ENCODE measurements around the gene NR1D1. TPM values are rescaled to one million over a fixed set of nuclear protein-coding genes. Genes with fewer than 3 reads are reported as not detected.
A peak's percentile ranks its signal among the peaks of the same experiment; 100 is the strongest.

The NR1D1 gene
- polyA plus RNA-seq, 10 donors: 2.0 to 7.7 (median 4.6) TPM

- DNase-seq: no peak
These were observed 23.8 kb downstream of the NR1D1 start for GRCh38 chr17:40076591-40076990.

DNA sequence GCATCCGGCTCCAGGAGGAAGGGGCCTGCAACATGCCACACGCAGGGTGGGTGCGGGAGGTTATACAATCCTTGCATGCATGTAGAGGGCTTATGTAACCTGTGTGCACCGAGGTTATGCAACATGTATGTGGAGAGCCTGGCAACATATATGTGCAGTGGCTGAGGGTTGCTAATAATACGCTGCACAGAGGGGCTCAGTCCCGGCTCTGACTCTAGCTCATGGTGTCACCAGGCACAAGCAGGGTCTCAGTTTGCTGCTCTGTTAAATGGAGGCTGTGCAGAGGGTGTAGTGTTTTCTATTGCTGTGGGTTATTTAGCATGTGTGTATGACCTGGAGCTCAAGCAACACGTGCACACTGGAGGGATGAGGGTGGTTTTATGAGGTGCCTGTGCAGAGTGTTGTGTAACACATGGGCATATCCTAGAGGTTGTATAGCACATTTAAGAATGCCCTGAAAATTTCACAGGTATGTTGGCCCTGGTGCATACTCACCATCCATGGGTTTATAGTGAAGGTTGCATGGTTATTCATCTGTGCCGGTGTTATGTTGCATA is 24.4 kb downstream of the NR1D1 start:
- no peak for DNase-seq

DNA sequence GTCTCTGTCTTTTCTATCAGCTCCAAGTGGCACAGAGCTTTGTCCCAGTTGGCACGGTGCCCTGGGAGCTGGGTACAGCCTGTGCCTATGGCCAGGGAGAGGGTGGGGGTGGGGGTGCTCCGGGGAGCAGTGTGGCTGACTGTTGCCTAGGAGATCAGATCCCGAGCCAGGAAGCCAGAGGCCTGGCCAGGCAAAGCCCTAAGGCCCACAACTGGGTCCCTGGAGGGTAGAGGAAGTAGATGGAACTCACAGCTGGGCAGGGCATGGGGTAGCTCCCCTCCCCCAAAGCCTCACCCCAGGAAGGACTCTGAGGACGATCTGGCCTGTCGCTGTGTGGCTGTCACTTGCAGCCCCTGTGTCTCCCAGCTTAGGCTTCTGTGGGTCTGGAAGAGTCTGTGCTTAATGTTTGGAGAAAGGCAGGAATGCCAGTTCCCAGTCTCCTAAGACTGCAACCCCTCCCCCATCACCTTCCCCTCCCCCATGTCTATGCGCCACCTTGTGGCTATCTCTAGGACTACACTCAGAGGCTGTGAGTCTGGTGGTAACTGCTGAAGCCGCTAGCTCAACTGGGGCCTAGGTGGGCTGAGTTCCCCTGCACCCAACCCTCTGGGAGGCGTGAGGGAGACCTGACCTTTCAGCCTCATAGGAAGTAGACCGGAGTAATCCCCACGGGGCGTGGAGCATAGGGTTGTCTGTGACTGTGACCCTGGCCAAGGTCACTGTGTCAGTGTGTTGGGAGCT is 25.0 kb downstream of the NR1D1 start:
- DNase-seq: peak in 2 of 3 donors; percentile 73 to 76

- no peak for DNase-seq
These were observed 25.6 kb downstream of the NR1D1 start for GRCh38 chr17:40074871-40075200.

DNA sequence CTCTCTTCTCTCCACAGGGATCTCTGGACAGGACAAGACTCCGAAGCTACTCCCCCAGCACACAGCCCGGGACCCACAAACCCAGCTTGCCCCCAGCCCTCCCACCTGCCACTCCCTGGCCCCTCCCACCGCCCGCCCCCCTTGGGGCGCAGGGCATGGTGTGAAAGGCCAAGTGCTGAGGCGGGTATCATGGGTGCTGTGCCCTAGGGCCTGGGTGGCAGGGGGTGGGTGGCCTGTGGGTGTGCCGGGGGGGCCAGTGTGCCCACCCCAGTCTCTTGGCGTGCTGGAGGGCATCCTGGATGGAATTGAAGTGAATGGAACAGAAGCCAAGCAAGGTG is 26.2 kb downstream of the NR1D1 start:
- DNase-seq: no peak

DNA sequence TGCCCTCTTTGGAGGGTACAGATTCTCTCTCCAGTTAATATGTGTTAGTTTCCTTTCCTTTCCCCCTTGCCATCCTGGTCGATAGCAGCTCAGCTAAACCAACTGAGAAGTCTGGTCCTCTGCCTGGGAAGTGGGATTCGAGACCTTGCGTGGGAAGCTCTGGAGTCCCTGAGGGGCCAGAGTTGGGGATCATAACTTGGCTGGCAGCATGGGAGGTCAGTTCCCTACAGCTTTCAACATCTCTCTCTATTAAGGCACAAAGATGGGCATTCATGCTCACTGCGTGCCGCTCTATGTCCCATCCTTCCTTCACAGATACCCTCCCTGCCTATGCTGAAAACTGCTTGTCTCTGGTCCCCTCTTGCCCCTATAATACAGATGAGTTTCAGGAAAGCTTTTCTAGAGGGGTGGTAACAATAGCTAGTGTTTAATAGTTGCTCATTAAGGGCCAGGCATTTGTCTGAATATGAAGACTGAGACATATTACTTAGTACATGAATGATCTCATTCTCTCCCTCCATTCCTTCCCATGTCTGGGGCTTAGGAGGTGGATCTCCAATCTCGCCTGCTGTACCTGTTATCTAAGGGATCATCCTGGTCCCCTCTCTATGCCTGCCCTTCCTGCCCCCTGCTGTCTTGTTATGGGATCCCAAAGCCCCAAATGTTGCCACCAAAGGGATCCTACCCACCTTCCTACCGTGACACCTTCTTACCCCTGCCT is 26.8 kb downstream of the NR1D1 start:
- DNase-seq: no peak

- DNase-seq: peak in 1 of 3 donors; percentile 40
These were observed 27.5 kb downstream of the NR1D1 start for GRCh38 chr17:40072735-40073346.

GRCh38 chr17:40072040-40072734 is 28.2 kb downstream of the NR1D1 start:
- peak; percentile 66 to 79 (median 74) for DNase-seq

DNA sequence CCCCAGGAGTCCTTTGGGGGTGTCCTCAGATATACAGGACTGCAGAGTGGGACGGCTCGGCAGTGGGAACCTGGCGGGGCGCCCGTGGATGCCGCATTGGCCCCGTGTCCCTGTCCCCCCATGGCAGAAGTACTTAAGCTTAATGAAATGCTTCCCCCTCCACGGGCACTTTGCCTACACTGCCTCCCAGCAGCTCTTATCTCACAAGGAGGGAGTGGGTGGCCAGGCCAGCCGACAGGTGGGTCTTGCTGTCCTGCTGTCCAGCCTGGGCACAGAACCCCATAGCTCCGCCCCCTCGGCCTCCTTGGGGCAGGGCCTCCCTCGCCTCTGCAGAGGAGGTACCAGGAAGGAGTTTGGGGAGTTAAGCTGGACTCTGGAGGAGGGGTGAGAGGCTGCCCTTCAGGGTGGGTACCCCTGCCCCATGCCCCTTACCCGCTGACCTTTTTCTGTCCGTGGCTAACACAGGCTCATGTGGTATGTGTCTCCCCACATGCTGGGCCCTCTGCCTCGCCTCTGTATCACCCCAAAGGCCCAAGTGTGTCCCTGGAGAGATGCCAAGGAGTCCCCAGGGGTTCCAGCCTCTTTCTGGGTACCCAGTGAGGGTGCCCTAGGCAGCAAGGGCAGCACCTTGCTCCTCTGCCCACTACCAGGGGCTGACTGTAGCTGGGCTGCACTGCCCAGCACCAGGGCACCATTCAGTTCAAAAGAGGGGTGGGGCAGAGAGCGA is 28.9 kb downstream of the NR1D1 start:
- DNase-seq: peak in 1 of 3 donors; percentile 59

GRCh38 chr17:40070709-40071312 is 29.6 kb downstream of the NR1D1 start:
- peak in 1 of 3 donors; percentile 48 for DNase-seq

DNA sequence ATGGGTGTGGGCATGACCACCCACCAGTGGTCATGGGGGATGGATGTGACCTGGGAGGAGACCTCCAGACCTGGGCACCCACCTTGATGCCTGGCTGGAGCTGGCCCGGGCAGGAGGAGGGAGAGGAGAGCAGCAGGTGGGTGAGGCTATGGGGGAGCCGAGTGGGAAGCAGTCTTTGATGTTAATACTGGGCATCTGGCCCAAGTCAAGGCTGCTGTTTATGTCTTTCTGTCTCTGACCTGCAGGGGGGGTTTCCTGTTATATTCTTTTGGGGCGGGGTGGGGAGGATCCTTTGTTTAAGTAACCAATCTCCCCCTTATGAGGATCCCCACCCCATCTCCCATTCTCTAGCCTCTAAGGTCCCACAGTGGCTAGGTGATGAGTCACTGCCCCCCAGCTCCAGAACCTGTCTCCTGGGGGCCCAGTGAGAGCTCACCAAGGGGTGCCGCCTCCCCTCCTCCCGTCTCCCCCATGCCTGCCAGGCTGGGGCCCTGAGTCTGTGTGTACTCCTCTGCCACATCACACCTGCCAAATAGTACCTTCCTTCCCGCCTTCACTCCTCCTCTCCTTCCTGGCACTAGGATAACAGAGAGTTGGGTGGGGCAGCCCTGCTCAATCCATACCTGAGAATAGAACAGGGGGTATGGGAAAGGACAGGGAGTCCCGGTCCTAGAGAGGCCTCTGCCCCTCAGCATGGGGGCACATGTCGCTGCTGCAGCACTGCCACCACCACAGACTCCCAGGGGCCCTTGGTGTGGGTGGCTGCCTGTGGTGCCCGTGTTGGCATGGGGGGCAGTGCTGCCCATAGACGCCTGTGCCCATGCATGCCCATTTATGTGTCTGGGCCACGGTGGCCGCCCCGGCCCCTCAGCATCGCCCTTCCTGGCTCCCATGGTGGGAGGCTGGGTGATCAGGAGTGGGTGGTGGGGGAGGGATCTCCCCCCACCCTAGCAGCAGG is 30.4 kb downstream of the NR1D1 start:
- DNase-seq: peak in 2 of 3 donors; percentile 55 to 68

DNA sequence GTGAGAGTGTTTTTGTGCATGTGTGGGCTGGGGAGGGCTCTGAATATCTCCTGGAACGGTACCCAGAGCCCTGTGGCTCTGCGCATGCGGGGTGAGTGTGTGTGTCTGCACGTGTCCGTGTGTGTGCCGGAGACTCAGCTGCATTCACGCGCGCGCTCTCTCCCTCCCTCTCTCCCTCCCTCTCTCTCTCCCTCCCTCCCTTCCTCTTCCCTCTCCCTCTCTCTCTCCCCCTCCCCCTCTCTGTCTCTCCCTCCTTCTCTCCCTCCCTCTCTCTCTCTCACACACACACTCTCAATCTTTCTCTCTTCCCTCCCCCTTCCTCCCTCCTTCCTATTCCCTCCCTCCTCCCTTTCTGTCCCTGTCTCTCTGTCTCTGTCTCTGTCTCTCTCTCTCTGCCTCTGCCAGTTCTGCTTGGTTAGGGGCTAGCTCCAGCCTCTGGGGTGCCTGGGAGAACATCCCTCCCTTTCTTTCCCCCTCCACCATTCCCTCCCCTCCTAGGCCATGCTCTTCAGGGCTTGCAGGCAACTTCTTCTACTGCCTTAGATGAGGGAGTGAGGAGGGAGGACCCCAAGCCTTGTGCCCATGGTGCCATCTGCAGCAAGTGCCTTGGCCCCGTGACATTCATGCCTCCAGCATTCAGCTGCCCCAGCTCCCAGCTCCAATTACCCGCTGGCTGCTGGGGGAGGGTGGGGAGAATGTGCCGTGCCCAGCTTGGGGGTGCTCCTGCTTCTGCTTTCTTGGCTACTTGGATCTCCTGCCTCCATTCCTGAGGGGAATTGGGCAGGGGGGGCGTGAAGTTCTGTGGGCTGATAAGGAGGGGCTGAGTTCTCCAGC is 31.3 kb downstream of the NR1D1 start:
- DNase-seq: peak; percentile 91 to 97 (median 93)

- no peak for DNase-seq
These were observed 31.8 kb downstream of the NR1D1 start for GRCh38 chr17:40068584-40068916.

- DNase-seq: no peak
These were observed 32.2 kb downstream of the NR1D1 start for GRCh38 chr17:40068129-40068581.

DNA sequence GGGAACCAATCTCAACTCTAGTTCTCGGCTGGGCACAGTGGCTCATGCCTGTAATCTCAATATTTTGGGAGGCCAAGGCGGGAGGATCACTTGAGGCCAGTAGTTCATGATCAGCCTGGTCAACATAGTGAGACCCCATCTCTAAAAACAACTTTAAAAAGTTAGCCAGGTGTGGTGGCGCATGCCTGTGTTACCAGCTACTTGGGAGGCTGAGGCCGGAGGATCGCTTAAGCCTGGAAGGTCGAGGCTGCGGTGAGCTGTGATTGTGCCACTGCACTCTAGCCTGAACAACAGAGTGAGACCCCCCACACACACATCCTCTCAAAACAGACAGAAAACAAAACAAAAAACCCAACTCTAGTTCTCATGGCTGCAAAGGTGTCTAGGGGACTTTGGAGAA is 32.7 kb downstream of the NR1D1 start:
- DNase-seq: no peak

DNA sequence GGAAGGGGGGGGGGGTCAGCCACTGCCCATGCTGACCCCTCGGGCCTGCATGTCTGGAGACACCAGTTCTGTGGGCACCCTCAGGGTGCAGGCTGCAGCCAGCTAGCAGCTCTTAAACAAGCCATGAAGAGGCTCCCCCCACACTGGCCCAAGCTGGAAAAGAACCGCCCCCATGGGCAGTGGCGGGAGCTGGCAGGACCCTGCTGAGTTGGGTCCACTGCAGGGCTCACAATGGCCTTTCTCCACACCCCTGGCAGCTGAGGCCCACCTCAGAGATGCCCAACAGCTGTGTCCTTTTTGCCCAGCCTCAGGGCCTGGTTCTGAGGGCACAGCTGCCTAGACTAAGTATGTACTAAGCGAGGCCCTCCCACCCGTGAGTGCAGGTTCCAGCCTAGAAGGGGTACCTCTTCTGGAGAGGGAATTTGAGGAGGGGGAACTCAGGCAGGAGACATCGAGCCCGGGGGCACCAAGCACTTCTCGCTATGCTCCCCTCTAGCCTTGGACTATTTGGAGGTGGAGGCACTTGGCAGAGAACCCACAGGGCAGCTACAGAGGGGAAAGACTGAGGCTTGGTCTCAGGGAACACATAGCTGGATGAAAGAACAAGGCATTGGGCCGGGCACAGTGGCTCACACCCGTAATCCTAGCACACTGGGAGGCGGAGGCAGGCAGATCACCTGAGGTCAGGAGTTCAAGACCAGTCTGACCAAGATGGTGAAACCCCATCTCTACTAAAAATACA is 34.4 kb downstream of the NR1D1 start:
- peak in 1 of 3 donors; percentile 57 for DNase-seq

DNA sequence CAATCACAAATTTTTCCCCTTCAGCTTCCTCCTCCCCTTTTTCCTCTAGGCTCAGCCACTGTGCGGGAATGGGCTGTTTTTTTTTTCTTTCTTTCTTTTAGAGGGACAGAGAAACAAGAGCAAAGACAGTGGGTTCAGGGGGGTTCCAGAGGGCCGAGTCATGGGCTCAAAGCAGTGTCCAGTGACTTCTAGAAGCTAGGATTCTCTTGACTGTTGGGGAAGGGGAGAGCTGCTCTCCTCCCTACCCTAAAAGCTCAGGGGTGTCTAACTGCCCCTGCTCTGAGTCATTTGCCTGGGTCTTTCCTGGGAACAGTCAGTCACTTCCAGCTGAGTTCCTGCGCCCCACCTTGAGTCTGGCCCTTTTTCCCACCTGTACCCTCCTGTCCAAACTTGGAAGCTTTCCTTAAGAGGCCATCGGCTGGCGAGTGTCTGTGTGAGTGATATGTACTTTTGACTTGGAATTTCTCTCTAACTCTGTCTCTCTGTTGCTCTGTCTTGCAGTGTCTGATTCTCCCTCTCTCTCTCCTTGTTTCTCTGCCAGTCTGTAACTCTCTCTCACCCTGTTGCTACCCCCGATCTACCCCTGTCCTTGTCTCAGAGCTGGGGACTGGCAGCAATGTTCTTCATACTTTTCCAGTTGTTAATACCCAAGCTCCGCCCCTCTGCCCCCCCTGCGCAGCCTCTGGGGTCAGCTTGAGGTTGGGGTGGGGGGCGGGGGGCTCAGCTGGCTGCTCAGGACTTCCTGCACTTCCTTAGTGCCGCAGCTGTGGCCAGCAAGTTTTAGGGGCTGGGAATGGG is 35.2 kb downstream of the NR1D1 start:
- DNase-seq: peak in 1 of 3 donors; percentile 86
